ENCODE measurements around the gene TK1.

DNA sequence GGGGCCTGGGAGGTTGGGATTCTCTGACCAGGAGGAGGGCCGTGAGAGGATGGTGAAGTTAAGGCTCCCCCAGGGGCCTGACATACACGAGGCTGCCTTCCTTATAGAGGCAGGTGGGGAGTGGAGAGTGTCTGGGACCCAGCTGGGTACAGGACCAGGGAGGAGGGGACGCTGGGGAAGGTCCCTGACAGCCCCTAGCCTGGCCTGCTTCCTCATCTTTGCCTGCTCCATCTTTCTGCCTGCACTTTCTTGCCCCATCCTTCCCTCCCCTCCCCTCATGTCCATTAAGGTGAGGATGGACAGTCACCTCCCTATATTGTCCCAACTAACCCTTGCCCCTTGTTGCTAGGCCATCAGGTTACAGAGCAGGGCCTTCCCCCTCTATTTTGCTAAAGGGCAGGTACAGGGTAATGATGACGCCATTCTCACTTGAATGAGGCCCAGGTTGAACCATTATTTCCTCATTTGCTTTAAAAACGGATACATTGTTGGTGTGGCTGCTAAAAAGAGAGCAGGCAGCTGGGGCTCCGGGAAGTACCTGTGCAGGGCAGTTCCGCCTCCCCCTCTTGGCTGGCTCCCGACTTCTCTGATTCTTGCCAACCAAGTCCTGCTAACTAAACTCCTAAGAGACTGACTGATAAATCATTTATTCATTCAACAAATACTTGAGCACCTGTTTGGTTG lies 39.4 kb downstream of the TK1 start:
- TF ChIP-seq EP300 (IDR thresholded peaks at IDR 0.05; ENCODE audit: borderline replicate concordance) = no peak
- TF ChIP-seq, protein P1, sequence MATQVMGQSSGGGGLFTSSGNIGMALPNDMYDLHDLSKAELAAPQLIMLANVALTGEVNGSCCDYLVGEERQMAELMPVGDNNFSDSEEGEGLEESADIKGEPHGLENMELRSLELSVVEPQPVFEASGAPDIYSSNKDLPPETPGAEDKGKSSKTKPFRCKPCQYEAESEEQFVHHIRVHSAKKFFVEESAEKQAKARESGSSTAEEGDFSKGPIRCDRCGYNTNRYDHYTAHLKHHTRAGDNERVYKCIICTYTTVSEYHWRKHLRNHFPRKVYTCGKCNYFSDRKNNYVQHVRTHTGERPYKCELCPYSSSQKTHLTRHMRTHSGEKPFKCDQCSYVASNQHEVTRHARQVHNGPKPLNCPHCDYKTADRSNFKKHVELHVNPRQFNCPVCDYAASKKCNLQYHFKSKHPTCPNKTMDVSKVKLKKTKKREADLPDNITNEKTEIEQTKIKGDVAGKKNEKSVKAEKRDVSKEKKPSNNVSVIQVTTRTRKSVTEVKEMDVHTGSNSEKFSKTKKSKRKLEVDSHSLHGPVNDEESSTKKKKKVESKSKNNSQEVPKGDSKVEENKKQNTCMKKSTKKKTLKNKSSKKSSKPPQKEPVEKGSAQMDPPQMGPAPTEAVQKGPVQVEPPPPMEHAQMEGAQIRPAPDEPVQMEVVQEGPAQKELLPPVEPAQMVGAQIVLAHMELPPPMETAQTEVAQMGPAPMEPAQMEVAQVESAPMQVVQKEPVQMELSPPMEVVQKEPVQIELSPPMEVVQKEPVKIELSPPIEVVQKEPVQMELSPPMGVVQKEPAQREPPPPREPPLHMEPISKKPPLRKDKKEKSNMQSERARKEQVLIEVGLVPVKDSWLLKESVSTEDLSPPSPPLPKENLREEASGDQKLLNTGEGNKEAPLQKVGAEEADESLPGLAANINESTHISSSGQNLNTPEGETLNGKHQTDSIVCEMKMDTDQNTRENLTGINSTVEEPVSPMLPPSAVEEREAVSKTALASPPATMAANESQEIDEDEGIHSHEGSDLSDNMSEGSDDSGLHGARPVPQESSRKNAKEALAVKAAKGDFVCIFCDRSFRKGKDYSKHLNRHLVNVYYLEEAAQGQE (IDR thresholded peaks at IDR 0.05; ENCODE audit: low read depth) = no peak
- TF ChIP-seq, protein P2, sequence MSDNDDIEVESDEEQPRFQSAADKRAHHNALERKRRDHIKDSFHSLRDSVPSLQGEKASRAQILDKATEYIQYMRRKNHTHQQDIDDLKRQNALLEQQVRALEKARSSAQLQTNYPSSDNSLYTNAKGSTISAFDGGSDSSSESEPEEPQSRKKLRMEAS (IDR thresholded peaks at IDR 0.05) = no peak
- no peak for TF ChIP-seq TEAD4 (IDR thresholded peaks at IDR 0.05)
- TF ChIP-seq ZBTB7A (IDR thresholded peaks at IDR 0.05; ENCODE audit: low read depth) = no peak

Data from Ishikawa (cell line).